IMR-90 (cell line): ENCODE data around the gene PPP2R5B.

ENCODE experiments used
- CEBPB ChIP-seq: IDR thresholded peaks from 2 replicates; pipeline ENCODE4 v1.6.1; 2012; ENCODE audit warnings: low read depth, low read length, improper control_type of control experiment
- ELK1 ChIP-seq: fragments of 150-350 bp; IDR thresholded peaks from 2 replicates; pipeline ENCODE4 v1.6.1; 2016; ENCODE audit warnings: low read depth, mild to moderate bottlenecking, low read length, moderate library complexity, borderline replicate concordance
- FOS ChIP-seq: fragments of 150-350 bp; IDR thresholded peaks from 2 replicates; pipeline ENCODE4 v1.6.1; 2016; ENCODE audit warnings: low read depth, low read length
- MAFK ChIP-seq: IDR thresholded peaks from 2 replicates; pipeline ENCODE4 v1.6.1; 2012; ENCODE audit warnings: low read depth, low read length, improper control_type of control experiment
- POLR2A ChIP-seq: IDR thresholded peaks from 2 replicates; pipeline ENCODE4 v1.6.1; 2012; ENCODE audit warnings: mild to moderate bottlenecking, low read depth, low read length
- RAD21 ChIP-seq: IDR thresholded peaks from 2 replicates; pipeline ENCODE4 v1.6.1; 2012; ENCODE audit warnings: low read length, improper control_type of control experiment
- RFX5 ChIP-seq: IDR thresholded peaks from 2 replicates; pipeline ENCODE4 v1.8.0; 2012; ENCODE audit warnings: low read depth, mild to moderate bottlenecking, low read length, moderate library complexity
- SMC3 ChIP-seq: fragments of 150-350 bp; IDR thresholded peaks from 2 replicates; pipeline ENCODE4 v1.6.1; 2016; ENCODE audit warnings: low read depth, mild to moderate bottlenecking, antibody characterized with exemption, low read length, moderate library complexity
- TF ChIP-seq, protein P1 (sequence below): conservative IDR thresholded peaks from 2 replicates; pipeline ENCODE4 v1.5.1; 2012; ENCODE audit warnings: mild to moderate bottlenecking, low read depth, low read length, improper control_type of control experiment
- TF ChIP-seq, protein P2 (sequence below): fragments of 150-350 bp; IDR thresholded peaks from 2 replicates; pipeline ENCODE4 v1.6.1; 2017; ENCODE audit warnings: mild to moderate bottlenecking, antibody characterized with exemption, low read length, low read depth

DNA sequence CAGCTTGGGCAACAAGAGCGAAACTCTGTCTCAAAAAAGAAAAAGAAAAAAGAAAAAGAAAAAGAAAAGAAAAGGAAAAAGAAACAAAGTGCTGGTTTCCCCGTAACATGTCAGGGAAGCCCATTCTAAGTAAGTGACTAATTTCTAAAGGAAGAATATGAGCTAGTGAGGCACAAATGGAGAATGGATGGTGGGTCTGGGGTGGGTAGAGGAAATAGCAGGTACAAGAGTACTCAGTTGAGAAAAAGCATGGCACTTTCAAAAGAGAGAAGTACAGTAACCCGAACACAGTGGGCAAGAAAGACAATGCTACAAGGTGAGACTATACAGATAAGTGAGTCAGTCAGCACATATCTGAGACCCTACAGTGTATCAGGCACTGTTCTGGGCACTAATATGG lies 42.9 kb downstream of the PPP2R5B start:
- TF ChIP-seq, protein P1, sequence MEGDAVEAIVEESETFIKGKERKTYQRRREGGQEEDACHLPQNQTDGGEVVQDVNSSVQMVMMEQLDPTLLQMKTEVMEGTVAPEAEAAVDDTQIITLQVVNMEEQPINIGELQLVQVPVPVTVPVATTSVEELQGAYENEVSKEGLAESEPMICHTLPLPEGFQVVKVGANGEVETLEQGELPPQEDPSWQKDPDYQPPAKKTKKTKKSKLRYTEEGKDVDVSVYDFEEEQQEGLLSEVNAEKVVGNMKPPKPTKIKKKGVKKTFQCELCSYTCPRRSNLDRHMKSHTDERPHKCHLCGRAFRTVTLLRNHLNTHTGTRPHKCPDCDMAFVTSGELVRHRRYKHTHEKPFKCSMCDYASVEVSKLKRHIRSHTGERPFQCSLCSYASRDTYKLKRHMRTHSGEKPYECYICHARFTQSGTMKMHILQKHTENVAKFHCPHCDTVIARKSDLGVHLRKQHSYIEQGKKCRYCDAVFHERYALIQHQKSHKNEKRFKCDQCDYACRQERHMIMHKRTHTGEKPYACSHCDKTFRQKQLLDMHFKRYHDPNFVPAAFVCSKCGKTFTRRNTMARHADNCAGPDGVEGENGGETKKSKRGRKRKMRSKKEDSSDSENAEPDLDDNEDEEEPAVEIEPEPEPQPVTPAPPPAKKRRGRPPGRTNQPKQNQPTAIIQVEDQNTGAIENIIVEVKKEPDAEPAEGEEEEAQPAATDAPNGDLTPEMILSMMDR = no peak
- no peak for TF ChIP-seq POLR2A
- TF ChIP-seq MAFK = no peak
- TF ChIP-seq RAD21 = no peak
- no peak for TF ChIP-seq FOS
- TF ChIP-seq RFX5 = no peak
- TF ChIP-seq SMC3 = no peak
- TF ChIP-seq, protein P2, sequence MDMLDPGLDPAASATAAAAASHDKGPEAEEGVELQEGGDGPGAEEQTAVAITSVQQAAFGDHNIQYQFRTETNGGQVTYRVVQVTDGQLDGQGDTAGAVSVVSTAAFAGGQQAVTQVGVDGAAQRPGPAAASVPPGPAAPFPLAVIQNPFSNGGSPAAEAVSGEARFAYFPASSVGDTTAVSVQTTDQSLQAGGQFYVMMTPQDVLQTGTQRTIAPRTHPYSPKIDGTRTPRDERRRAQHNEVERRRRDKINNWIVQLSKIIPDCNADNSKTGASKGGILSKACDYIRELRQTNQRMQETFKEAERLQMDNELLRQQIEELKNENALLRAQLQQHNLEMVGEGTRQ = no peak
- no peak for TF ChIP-seq ELK1
- no peak for TF ChIP-seq CEBPB
